A549 treated with ZK216348 at 1 μM for 4 hours (cell line): ENCODE results near the gene DCUN1D4. TPM values are rescaled to one million over a fixed set of nuclear protein-coding genes. Genes with fewer than 3 reads are reported as not detected.

Experiments used
- total RNA-seq: library from RNA; stranded (reverse); fragments of 200-300 nt; extraction: Qiagen RNA extraction; gene quantifications from 5 replicates; pipeline ENCODE4 v1.2.3, GENCODE V29; 2022; ENCODE audit warnings: low read depth

Gene DCUN1D4
- 14.3 to 26.2 TPM (median 18.9 TPM) in 5 replicates for total RNA-seq

GRCh38 chr4:51842554-51843308, at the start of gene DCUN1D4:
TSS of gene DCUN1D4 (plus strand) at chr4:51843153. CDS start at chr4:51843243, 90 bp downstream.

Other genes starting within 250 kb of the DCUN1D4 start
- 0.13 to 0.21 TPM in 2 of 5 replicates, not detected in the others for gene LRRC66, start 177.2 kb downstream of the DCUN1D4 start, total RNA-seq
- gene SGCB, start 195.1 kb downstream of the DCUN1D4 start, total RNA-seq = 15.3 to 26.5 TPM (median 16.9 TPM) in 5 replicates
- 2.9 to 4.8 TPM (median 4.0 TPM) in 5 replicates for gene SPATA18, start 208.2 kb downstream of the DCUN1D4 start, total RNA-seq